Lung (tissue), 12 donors: ENCODE measurements around the gene CCDC106. TPM values are rescaled to one million over a fixed set of nuclear protein-coding genes. Genes with fewer than 3 reads are reported as not detected.

Source experiments
- ATAC-seq: fragments of 200-7000 bp; cut with Tn5 transposase; one replicate; pipeline ENCODE4 v1.9.1; 2020; ENCODE audit warnings: moderate number of reproducible peaks; ENCODE audit not compliant: insufficient read depth, low FRiP score
- DNase-seq, 3 donors: peaks; one replicate each; pipeline ENCODE4 v3.0.0-alpha.2; 2013 to 2017
- H3K27ac ChIP-seq, 2 donors: one replicate each; pipeline ENCODE4 v1.5.1; 2013; ENCODE audit warnings: mild to moderate bottlenecking in 2 of 2, moderate library complexity in 2 of 2, control low read depth in 1 of 2, inconsistent platforms in 1 of 2, low read depth in 1 of 2, low read length in 1 of 2
- H3K27me3 ChIP-seq, 3 donors: one replicate each; pipeline ENCODE4 v1.5.1; 2013; ENCODE audit warnings: low read length in 2 of 3; ENCODE audit not compliant: control insufficient read depth in 3 of 3, insufficient read depth in 3 of 3
- H3K36me3 ChIP-seq, 4 donors: one replicate each; pipeline ENCODE4 v1.5.1; 2013; ENCODE audit warnings: low read length in 4 of 4, mild to moderate bottlenecking in 1 of 4, moderate library complexity in 1 of 4; ENCODE audit not compliant: control insufficient read depth in 4 of 4, insufficient read depth in 4 of 4
- H3K4me1 ChIP-seq, 5 donors: one replicate each; pipeline ENCODE4 v1.5.1; 2013; ENCODE audit warnings: low read length in 5 of 5, mild to moderate bottlenecking in 2 of 5, moderate library complexity in 1 of 5; ENCODE audit not compliant: control insufficient read depth in 5 of 5, insufficient read depth in 5 of 5
- H3K4me3 ChIP-seq: one replicate; pipeline ENCODE4 v1.5.1; 2013; ENCODE audit warnings: mild to moderate bottlenecking, control low read depth, moderate library complexity
- H3K9ac ChIP-seq, 2 donors: one replicate each; pipeline ENCODE4 v1.5.1; 2013; ENCODE audit warnings: low read length in 2 of 2, control low read depth in 1 of 2; ENCODE audit not compliant: insufficient read depth in 1 of 2
- H3K9me3 ChIP-seq, 4 donors: one replicate each; pipeline ENCODE4 v1.5.1; 2013; ENCODE audit warnings: low read length in 3 of 4, mild to moderate bottlenecking in 1 of 4, moderate library complexity in 1 of 4; ENCODE audit not compliant: control insufficient read depth in 4 of 4, insufficient read depth in 3 of 4
- CTCF ChIP-seq: IDR thresholded peaks from 2 replicates; pipeline ENCODE4 v1.5.1; 2012; ENCODE audit warnings: mild to moderate bottlenecking; ENCODE audit errors: control extremely low read depth, extremely low read depth
- WGBS, 2 donors: extraction: QIAGEN DNeasy Blood & Tissue Kit; methylation state at CpG; one replicate each; pipeline ENCODE4 v1.1.7; 2013; 5-methylcytosine and 5-hydroxymethylcytosine counted together
- polyA plus RNA-seq, 2 donors: library from polyadenylated mRNA; stranded (reverse); fragments of 200-250 nt; gene quantifications; one replicate each; pipeline ENCODE4 v1.2.1, GENCODE V29; 2013
- total RNA-seq, 2 donors: library from RNA; depleted of rRNA in 1 of 2; stranded (reverse); fragments of >200 nt in 1 of 2; gene quantifications; one replicate each; pipeline ENCODE4 v1.2.1, GENCODE V29; 2014 to 2021
- donor health status: control.
- donor health status: control.
- donor health status: Bipolar disorder and iron deficiency.
- donor health status: healthy.
- donor health status: DM: yes; HTN: yes; CAD: no.

Gene CCDC106
- total and polyA plus RNA-seq, 4 donors: 8.3 to 25.9 (median 14.3) TPM

GRCh38 chr19:55651236-55651635 is 3.2 kb downstream of the CCDC106 start:
- DNase-seq: no peak
- Histone ChIP-seq H3K4me1 (peaks cover 0 to 23% (median 5%) of the 10 kb centered on the region in 5 donors), H3K27me3 (no peaks in the 10 kb centered on the region), H3K36me3 (peaks cover 0 to 4% (median 2%) of the 10 kb centered on the region in 4 donors), H3K9me3 (no peaks in the 10 kb centered on the region), H3K9ac (no peak overlapping the region), H3K4me3 (no peak overlapping the region), H3K27ac (no peak overlapping the region)
- ATAC-seq: no peak
- TF ChIP-seq CTCF: no peak
- WGBS, 2 donors: 88 to 92% methylated on average over 18 of the region's 18 CpGs

DNA sequence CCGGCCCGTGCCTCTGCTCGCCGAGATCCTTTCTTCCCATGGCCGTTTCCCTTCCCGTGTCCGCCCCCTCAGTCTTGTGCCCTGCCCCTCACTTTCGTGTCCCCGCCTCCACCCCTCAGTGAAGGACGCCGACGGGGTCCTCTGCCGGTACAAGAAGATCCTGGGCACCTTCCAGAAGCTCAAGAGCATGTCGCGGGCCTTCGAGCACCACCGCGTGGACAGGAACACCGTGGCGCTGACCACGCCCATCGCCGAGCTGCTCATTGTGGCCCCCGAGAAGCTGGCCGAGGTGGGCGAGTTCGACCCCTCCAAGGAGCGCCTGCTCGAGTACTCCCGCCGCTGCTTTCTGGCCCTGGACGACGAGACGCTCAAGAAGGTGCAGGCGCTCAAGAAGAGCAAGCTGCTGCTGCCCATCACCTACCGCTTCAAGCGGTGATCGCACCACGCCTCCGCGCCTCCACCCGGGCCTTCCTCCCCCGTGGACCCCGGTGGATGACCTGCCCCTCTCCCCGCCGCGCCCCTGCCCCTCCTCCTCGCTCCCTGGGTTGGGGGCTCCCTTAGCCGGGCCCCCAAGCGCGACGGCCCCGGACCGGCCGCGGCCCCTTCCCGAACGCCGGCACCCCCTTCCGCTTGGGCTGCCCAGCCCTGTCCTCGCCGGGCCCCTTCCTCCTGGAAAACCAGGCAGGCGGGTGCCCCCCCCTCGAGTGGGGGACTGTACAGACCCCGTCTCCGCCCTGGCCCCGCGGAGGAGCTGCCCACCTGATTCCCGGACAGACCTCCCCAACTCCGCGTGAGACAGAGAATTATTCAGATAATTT is 4.5 kb downstream of the CCDC106 start:
- peaks cover 4 to 30% (median 15%) of the 10 kb centered on the region in 5 donors for H3K4me1 ChIP-seq
- no peak for DNase-seq
- H3K36me3 ChIP-seq: peaks cover 0 to 5% (median 4%) of the 10 kb centered on the region in 4 donors
- ATAC-seq: no peak
- H3K9me3 ChIP-seq: no peaks in the 10 kb centered on the region
- no peak for TF ChIP-seq CTCF
- 82 to 86% methylated on average over 69 to 71 of the region's 71 CpGs for WGBS, 2 donors
- no peak overlapping the region for H3K9ac ChIP-seq
- no peak overlapping the region for H3K27ac ChIP-seq
- H3K27me3 ChIP-seq: no peaks in the 10 kb centered on the region
- H3K4me3 ChIP-seq: no peak overlapping the region

DNA sequence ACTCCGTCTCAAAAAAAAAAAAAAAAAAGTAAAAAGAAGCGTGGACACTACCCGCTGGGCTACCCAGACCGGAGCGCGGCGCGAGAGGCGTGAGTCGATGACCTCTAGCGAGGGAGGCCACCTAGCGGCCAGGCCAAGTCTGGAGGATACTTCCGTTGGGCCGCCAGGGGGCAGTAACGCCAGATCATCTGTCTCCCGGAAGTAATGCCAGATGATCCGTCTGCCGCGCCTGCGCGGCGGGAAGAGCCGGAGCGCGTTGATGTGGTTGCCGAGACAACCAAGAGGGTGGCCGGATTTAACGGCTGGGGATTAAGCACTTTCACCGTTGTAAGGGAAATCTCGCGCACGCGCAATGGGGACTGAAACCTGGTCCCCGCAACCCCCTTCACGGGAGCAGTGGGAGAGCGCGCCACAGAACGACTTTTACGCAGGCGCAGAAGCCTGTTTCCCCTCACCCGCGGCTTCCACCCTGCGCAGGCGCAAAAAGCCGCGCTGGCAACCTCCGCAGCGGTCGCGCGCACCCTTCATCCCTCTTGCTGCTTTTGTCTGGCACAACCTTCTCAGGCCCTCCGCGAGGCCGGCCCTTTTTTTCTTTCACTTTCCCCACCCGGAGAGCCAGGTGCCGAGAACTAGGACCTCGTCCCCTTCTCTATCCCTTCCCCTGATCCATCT is 5.8 kb downstream of the CCDC106 start:
- ATAC-seq (peak; percentile 56), DNase-seq (peak; percentile 100)
- peak overlapping the region; percentile 95 to 98 for H3K9ac ChIP-seq
- WGBS, 2 donors: 0 to 1% methylated on average over 57 of the region's 57 CpGs
- peaks cover 0 to 6% (median 4%) of the 10 kb centered on the region in 4 donors for H3K36me3 ChIP-seq
- H3K27me3 ChIP-seq: no peaks in the 10 kb centered on the region
- peak overlapping the region; percentile 10 for H3K4me3 ChIP-seq
- no peaks in the 10 kb centered on the region for H3K9me3 ChIP-seq
- peaks cover 13 to 37% (median 25%) of the 10 kb centered on the region in 5 donors for H3K4me1 ChIP-seq
- TF ChIP-seq CTCF: peak; percentile 100
- H3K27ac ChIP-seq: peak overlapping the region; percentile 94 to 97
